HepG2 (cell line): ENCODE results near the gene SLC25A45. TPM values are rescaled to one million over a fixed set of nuclear protein-coding genes. Genes with fewer than 3 reads are reported as not detected.

Experiments used
- CAMTA2 ChIP-seq: sonication (generic); formaldehyde crosslinking; IDR thresholded peaks from 2 replicates; pipeline ENCODE4 v1.4.0; 2020; ENCODE audit warnings: mild to moderate bottlenecking, missing genetic modification reagents, borderline replicate concordance
- CBX1 ChIP-seq: IDR thresholded peaks from one replicate; pipeline ENCODE4 v1.6.1; 2016; ENCODE audit warnings: antibody characterized with exemption, low read depth
- HIVEP1 ChIP-seq: sonication (generic); formaldehyde crosslinking; IDR thresholded peaks from 2 replicates; pipeline ENCODE4 v1.4.0; 2020; ENCODE audit warnings: mild to moderate bottlenecking, missing genetic modification reagents
- MYC ChIP-seq: sonication (generic); formaldehyde crosslinking; IDR thresholded peaks from 2 replicates; pipeline ENCODE4 v1.9.0; 2021; ENCODE audit warnings: missing genetic modification reagents, borderline replicate concordance
- PHB2 ChIP-seq: fragments of 450-650 bp; IDR thresholded peaks from 2 replicates; pipeline ENCODE4 v1.6.1; 2018; ENCODE audit not compliant: partially characterized antibody
- PRDM4 ChIP-seq: sonication (generic); formaldehyde crosslinking; IDR thresholded peaks from 2 replicates; pipeline ENCODE4 v1.9.0; 2021; ENCODE audit warnings: missing genetic modification reagents, borderline replicate concordance
- RARA ChIP-seq: IDR thresholded peaks from 2 replicates; pipeline ENCODE4 v1.6.1; 2016; ENCODE audit warnings: missing genetic modification reagents, missing compliant biosample characterization
- ZEB1 ChIP-seq: IDR thresholded peaks from 2 replicates; pipeline ENCODE4 v1.6.1; 2012; ENCODE audit warnings: mild to moderate bottlenecking, low read depth, inconsistent platforms; ENCODE audit not compliant: insufficient replicate concordance
- ZNF468 ChIP-seq: sonication (generic); formaldehyde crosslinking; IDR thresholded peaks from 2 replicates; pipeline ENCODE4 v1.8.0; 2022; ENCODE audit warnings: mild to moderate bottlenecking, moderate library complexity, missing genetic modification reagents
- ZNF530 ChIP-seq: sonication (generic); formaldehyde crosslinking; IDR thresholded peaks from 2 replicates; pipeline ENCODE4 v1.5.0; 2020; ENCODE audit warnings: low read depth, mild to moderate bottlenecking, missing genetic modification reagents
- ZNF556 ChIP-seq: sonication (generic); formaldehyde crosslinking; IDR thresholded peaks from 2 replicates; pipeline ENCODE4 v1.4.0; 2020; ENCODE audit warnings: mild to moderate bottlenecking, missing genetic modification reagents, borderline replicate concordance
- ZNF563 ChIP-seq: sonication (generic); formaldehyde crosslinking; IDR thresholded peaks from 2 replicates; pipeline ENCODE4 v1.8.0; 2022; ENCODE audit warnings: mild to moderate bottlenecking, moderate library complexity, missing genetic modification reagents
- ZNF574 ChIP-seq: sonication (generic); formaldehyde crosslinking; IDR thresholded peaks from 2 replicates; pipeline ENCODE4 v1.4.0; 2020; ENCODE audit warnings: missing genetic modification reagents
- ZNF775 ChIP-seq: sonication (generic); formaldehyde crosslinking; IDR thresholded peaks from 2 replicates; pipeline ENCODE4 v1.4.0; 2020; ENCODE audit warnings: missing genetic modification reagents, mild to moderate bottlenecking, moderate library complexity, borderline replicate concordance
- ZSCAN22 ChIP-seq: sonication (generic); formaldehyde crosslinking; IDR thresholded peaks from 2 replicates; pipeline ENCODE4 v1.4.0; 2020; ENCODE audit warnings: mild to moderate bottlenecking, missing genetic modification reagents
- polyA plus RNA-seq, 8 experiments: library from polyadenylated mRNA; depleted of rRNA in 3 of 8; stranded (reverse) in 7 of 8; unstranded in 1 of 8; fragments of >200 nt; fragmentation: Illumina TruSeq in 4 of 8; extraction: Trizol in 4 of 8; gene quantifications; 2 replicates each; pipeline versions ENCODE4 v1.2.1 to v1.2.3, GENCODE V29; 2011 to 2016; ENCODE audit warnings: low read depth in 4 of 8, missing spikeins in 1 of 8, mixed read lengths in 1 of 8; ENCODE audit not compliant: insufficient read depth in 1 of 8
- total RNA-seq, 5 experiments: library from RNA; depleted of rRNA; stranded (reverse); fragments of >200 nt; fragmentation: Illumina TruSeq; extraction: Trizol; gene quantifications; 2 replicates each; pipeline ENCODE4 v1.2.3, GENCODE V29; 2016; ENCODE audit warnings: low read depth in 1 of 5
- TF ChIP-seq, protein P1 (sequence below): sonication (generic); formaldehyde crosslinking; IDR thresholded peaks from 2 replicates; pipeline ENCODE4 v1.9.0; 2021; ENCODE audit warnings: missing genetic modification reagents, mild to moderate bottlenecking, borderline replicate concordance
- TF ChIP-seq, protein P2 (sequence below): sonication (generic); formaldehyde crosslinking; IDR thresholded peaks from 2 replicates; pipeline ENCODE4 v1.5.0; 2020; ENCODE audit warnings: mild to moderate bottlenecking, missing genetic modification reagents

Gene SLC25A45
- total and polyA plus RNA-seq, 2 of the 13 experiments (the other 11 are each of a cell fraction or from before 2014, with no cell fraction given) = 1.2 to 3.4 TPM

GRCh38 chr11:65421794-65422632, 39.6 kb upstream of the SLC25A45 start (continued):
- TF ChIP-seq CAMTA2 (CRISPR knock-in tag) (0 out of 2 replicates have a peak, but pooled peaks have one; percentile 70), ZNF530 (CRISPR knock-in tag) (no peak), MYC (peak; percentile 55; the same call in 1 of the 2 replicates), ZSCAN22 (CRISPR knock-in tag) (no peak), ZNF468 (CRISPR knock-in tag) (0 out of 2 replicates have a peak, but pooled peaks have one; percentile 52), ZNF574 (no peak), ZEB1 (no peak), ZNF556 (0 out of 2 replicates have a peak, but pooled peaks have one; percentile 19), HIVEP1 (CRISPR knock-in tag) (peak; percentile 49), ZNF563 (CRISPR knock-in tag) (peak; percentile 28; the same call in 1 of the 2 replicates), PHB2 (no peak), RARA (CRISPR knock-in tag) (peak; percentile 84), PRDM4 (CRISPR knock-in tag) (no peak), CBX1 (no peak), ZNF775 (CRISPR knock-in tag) (no peak)
- TF ChIP-seq, protein P1, sequence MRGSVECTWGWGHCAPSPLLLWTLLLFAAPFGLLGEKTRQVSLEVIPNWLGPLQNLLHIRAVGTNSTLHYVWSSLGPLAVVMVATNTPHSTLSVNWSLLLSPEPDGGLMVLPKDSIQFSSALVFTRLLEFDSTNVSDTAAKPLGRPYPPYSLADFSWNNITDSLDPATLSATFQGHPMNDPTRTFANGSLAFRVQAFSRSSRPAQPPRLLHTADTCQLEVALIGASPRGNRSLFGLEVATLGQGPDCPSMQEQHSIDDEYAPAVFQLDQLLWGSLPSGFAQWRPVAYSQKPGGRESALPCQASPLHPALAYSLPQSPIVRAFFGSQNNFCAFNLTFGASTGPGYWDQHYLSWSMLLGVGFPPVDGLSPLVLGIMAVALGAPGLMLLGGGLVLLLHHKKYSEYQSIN = no peak
- TF ChIP-seq, protein P2, sequence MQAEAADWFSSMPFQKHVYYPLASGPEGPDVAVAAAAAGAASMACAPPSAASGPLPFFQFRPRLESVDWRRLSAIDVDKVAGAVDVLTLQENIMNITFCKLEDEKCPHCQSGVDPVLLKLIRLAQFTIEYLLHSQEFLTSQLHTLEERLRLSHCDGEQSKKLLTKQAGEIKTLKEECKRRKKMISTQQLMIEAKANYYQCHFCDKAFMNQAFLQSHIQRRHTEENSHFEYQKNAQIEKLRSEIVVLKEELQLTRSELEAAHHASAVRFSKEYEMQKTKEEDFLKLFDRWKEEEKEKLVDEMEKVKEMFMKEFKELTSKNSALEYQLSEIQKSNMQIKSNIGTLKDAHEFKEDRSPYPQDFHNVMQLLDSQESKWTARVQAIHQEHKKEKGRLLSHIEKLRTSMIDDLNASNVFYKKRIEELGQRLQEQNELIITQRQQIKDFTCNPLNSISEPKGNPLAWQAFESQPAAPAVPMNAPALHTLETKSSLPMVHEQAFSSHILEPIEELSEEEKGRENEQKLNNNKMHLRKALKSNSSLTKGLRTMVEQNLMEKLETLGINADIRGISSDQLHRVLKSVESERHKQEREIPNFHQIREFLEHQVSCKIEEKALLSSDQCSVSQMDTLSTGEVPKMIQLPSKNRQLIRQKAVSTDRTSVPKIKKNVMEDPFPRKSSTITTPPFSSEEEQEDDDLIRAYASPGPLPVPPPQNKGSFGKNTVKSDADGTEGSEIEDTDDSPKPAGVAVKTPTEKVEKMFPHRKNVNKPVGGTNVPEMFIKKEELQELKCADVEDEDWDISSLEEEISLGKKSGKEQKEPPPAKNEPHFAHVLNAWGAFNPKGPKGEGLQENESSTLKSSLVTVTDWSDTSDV (CRISPR knock-in tag) = peak; percentile 76; the same call in 1 of the 2 replicates
